Jurkat, Clone E6-1 (cell line): ENCODE data around the gene DSCAML1.

Experiments used
- DNase-seq: peaks from one replicate; pipeline ENCODE4 v3.0.0-alpha.2; 2011; ENCODE audit warnings: low read depth, low spot score
- H3K4me3 ChIP-seq: 2 replicates; pipeline ENCODE4 v1.5.1; 2011; ENCODE audit warnings: mild to moderate bottlenecking, low read length, control low read depth, moderate library complexity

Gene DSCAML1

GRCh38 chr11:117612177-117612576, 184.8 kb downstream of the DSCAML1 start:
- no peak for DNase-seq
- H3K4me3 ChIP-seq, result no peak overlapping the region

GRCh38 chr11:117610901-117611300, 186.1 kb downstream of the DSCAML1 start:
- H3K4me3 ChIP-seq, result no peak overlapping the region
- no peak for DNase-seq

GRCh38 chr11:117610045-117610444, 187.0 kb downstream of the DSCAML1 start:
- H3K4me3 ChIP-seq, result no peak overlapping the region
- no peak for DNase-seq

GRCh38 chr11:117607449-117607848, 189.6 kb downstream of the DSCAML1 start:
- no peak overlapping the region for H3K4me3 ChIP-seq
- no peak for DNase-seq

GRCh38 chr11:117606790-117607189, 190.2 kb downstream of the DSCAML1 start:
- no peak for DNase-seq
- no peak overlapping the region for H3K4me3 ChIP-seq

- DNase-seq, result no peak
- no peak overlapping the region for H3K4me3 ChIP-seq
Measured at GRCh38 chr11:117606211-117606610, 190.8 kb downstream of the DSCAML1 start.

- H3K4me3 ChIP-seq, result no peak overlapping the region
- no peak for DNase-seq
Measured at GRCh38 chr11:117605331-117605730, 191.7 kb downstream of the DSCAML1 start.

- DNase-seq, result no peak
- H3K4me3 ChIP-seq, result no peak overlapping the region
Measured at GRCh38 chr11:117604336-117604995, 192.6 kb downstream of the DSCAML1 start.

- DNase-seq, result no peak
Measured at GRCh38 chr11:117603932-117604331, 193.1 kb downstream of the DSCAML1 start.

GRCh38 chr11:117601006-117601708, 195.9 kb downstream of the DSCAML1 start:
- DNase-seq, result no peak

More at GRCh38 chr11:117603932-117604331, 193.1 kb downstream of the DSCAML1 start:
- no peak overlapping the region for H3K4me3 ChIP-seq

GRCh38 chr11:117600234-117600783, 196.7 kb downstream of the DSCAML1 start:
- H3K4me3 ChIP-seq, result no peak overlapping the region
- no peak for DNase-seq

More at GRCh38 chr11:117601006-117601708, 195.9 kb downstream of the DSCAML1 start:
- H3K4me3 ChIP-seq, result no peak overlapping the region

- peak; percentile 66 for DNase-seq
- no peak overlapping the region for H3K4me3 ChIP-seq
Measured at GRCh38 chr11:117597071-117597470, 199.9 kb downstream of the DSCAML1 start.

- H3K4me3 ChIP-seq, result no peak overlapping the region
- DNase-seq, result no peak
Measured at GRCh38 chr11:117595440-117595839, 201.6 kb downstream of the DSCAML1 start.

GRCh38 chr11:117594721-117595120, 202.3 kb downstream of the DSCAML1 start:
- DNase-seq, result no peak
- no peak overlapping the region for H3K4me3 ChIP-seq

GRCh38 chr11:117593065-117593464, 204.0 kb downstream of the DSCAML1 start:
- H3K4me3 ChIP-seq, result no peak overlapping the region
- DNase-seq, result no peak

- no peak for DNase-seq
- H3K4me3 ChIP-seq, result no peak overlapping the region
Measured at GRCh38 chr11:117591316-117592039, 205.5 kb downstream of the DSCAML1 start.

GRCh38 chr11:117589063-117589462, 208.0 kb downstream of the DSCAML1 start:
- H3K4me3 ChIP-seq, result no peak overlapping the region
- no peak for DNase-seq

- no peak for DNase-seq
- no peak overlapping the region for H3K4me3 ChIP-seq
Measured at GRCh38 chr11:117588166-117588810, 208.7 kb downstream of the DSCAML1 start.

GRCh38 chr11:117587416-117587815, 209.6 kb downstream of the DSCAML1 start:
- no peak for DNase-seq
- H3K4me3 ChIP-seq, result no peak overlapping the region
